Uterus (tissue), 4 donors: ENCODE data around the gene UNC13A. TPM values are rescaled to one million over a fixed set of nuclear protein-coding genes. Genes with fewer than 3 reads are reported as not detected.

ENCODE experiments used
- DNase-seq, 2 donors: peaks; one replicate each; pipeline ENCODE4 v3.0.0-alpha.2; 2019 to 2020
- H3K27ac ChIP-seq, 2 donors: fragments of 200-600 bp; sonication (generic); 1 replicate in 1 of 2; 2 replicates in 1 of 2; pipeline ENCODE4 v1.5.1; 2016 to 2018
- H3K27me3 ChIP-seq, 2 donors: fragments of 200-600 bp; sonication (generic); one replicate each; pipeline ENCODE4 v1.5.1; 2018 to 2019; ENCODE audit warnings: control low read depth in 1 of 2
- H3K36me3 ChIP-seq, 2 donors: fragments of 200-600 bp; sonication (generic); one replicate each; pipeline ENCODE4 v1.5.1; 2019; ENCODE audit warnings: control low read depth in 1 of 2
- H3K4me1 ChIP-seq, 2 donors: fragments of 200-600 bp; sonication (generic); one replicate each; pipeline ENCODE4 v1.5.1; 2018 to 2019; ENCODE audit warnings: control low read depth in 1 of 2
- H3K4me3 ChIP-seq, 2 donors: fragments of 200-600 bp; sonication (generic); 1 replicate in 1 of 2; 2 replicates in 1 of 2; pipeline ENCODE4 v1.5.1; 2018 to 2019; ENCODE audit warnings: mild to moderate bottlenecking in 1 of 2
- H3K9me3 ChIP-seq, 2 donors: fragments of 200-600 bp; sonication (generic); one replicate each; pipeline ENCODE4 v1.5.1; 2019; ENCODE audit warnings: control low read depth in 1 of 2
- CTCF ChIP-seq, 4 experiments: fragments of 200-600 bp in 2 of 4; fragments of 450-650 bp in 2 of 4; sonication (generic) in 2 of 4; IDR thresholded peaks; one replicate each; pipeline ENCODE4 v1.5.1; 2016 to 2019; ENCODE audit warnings: antibody characterized with exemption in 4 of 4, mild to moderate bottlenecking in 2 of 4, moderate library complexity in 1 of 4
- POLR2A ChIP-seq, 2 donors: fragments of 450-650 bp; IDR thresholded peaks; one replicate each; pipeline ENCODE4 v1.6.1; 2016; ENCODE audit warnings: antibody characterized with exemption in 2 of 2, mild to moderate bottlenecking in 1 of 2, moderate library complexity in 1 of 2
- intact Hi-C: fragments of 100-400 bp; cut with DNase I; formaldehyde crosslinking; loops from one replicate; pipeline ENCODE4 v1.15.1; 2023; ENCODE audit warnings: low total_unique reads
- total RNA-seq, 4 donors: library from RNA; depleted of rRNA in 3 of 4; stranded (reverse); fragments of >200 nt in 3 of 4; gene quantifications; one replicate each; pipeline versions ENCODE4 v1.1.0 to v1.2.4, GENCODE V29; 2014 to 2023
- donor health status: DM: yes; HTN: yes; CAD: no.

The UNC13A gene
- total RNA-seq, 4 donors from 2014 or later, result 0.21 to 0.35 (median 0.29) TPM; not detected in 1

- TF ChIP-seq CTCF (IDR thresholded peaks at IDR 0.05), result no peak
- no peaks in the 10 kb centered on the region for H3K4me1 ChIP-seq
- DNase-seq, result no peak
- H3K9me3 ChIP-seq, result no peaks in the 10 kb centered on the region
- no peak overlapping the region for H3K27ac ChIP-seq
- no peak overlapping the region for H3K4me3 ChIP-seq
- intact Hi-C loops, result no loop called here
- no peaks in the 10 kb centered on the region for H3K27me3 ChIP-seq
- H3K36me3 ChIP-seq, result no peaks in the 10 kb centered on the region
These were observed 46.3 kb downstream of the UNC13A start for GRCh38 chr19:17641846-17642245.

- H3K36me3 ChIP-seq, result no peaks in the 10 kb centered on the region
- H3K27me3 ChIP-seq, result no peaks in the 10 kb centered on the region
- no peaks in the 10 kb centered on the region for H3K4me1 ChIP-seq
- no peaks in the 10 kb centered on the region for H3K9me3 ChIP-seq
- no peak overlapping the region for H3K27ac ChIP-seq
- no peak for TF ChIP-seq CTCF (IDR thresholded peaks at IDR 0.05)
- intact Hi-C loops, result no loop called here
- no peak for DNase-seq
- no peak overlapping the region for H3K4me3 ChIP-seq
These were observed 47.0 kb downstream of the UNC13A start for GRCh38 chr19:17641181-17641580.

GRCh38 chr19:17633700-17634099 lies 54.5 kb downstream of the UNC13A start:
- TF ChIP-seq POLR2A (IDR thresholded peaks at IDR 0.05) (no peak), CTCF (IDR thresholded peaks at IDR 0.05) (no peak)
- no peaks in the 10 kb centered on the region for H3K4me1 ChIP-seq
- H3K9me3 ChIP-seq, result no peaks in the 10 kb centered on the region
- no peaks in the 10 kb centered on the region for H3K36me3 ChIP-seq
- H3K4me3 ChIP-seq, result no peak overlapping the region
- intact Hi-C loops, result no loop called here
- no peak for DNase-seq
- H3K27ac ChIP-seq, result no peak overlapping the region
- no peaks in the 10 kb centered on the region for H3K27me3 ChIP-seq

- Histone ChIP-seq H3K4me3 (no peak overlapping the region), H3K4me1 (no peaks in the 10 kb centered on the region), H3K27me3 (no peaks in the 10 kb centered on the region), H3K27ac (no peak overlapping the region), H3K36me3 (no peaks in the 10 kb centered on the region), H3K9me3 (no peaks in the 10 kb centered on the region)
- no peak for DNase-seq
- intact Hi-C loops, result no loop called here
- TF ChIP-seq POLR2A (IDR thresholded peaks at IDR 0.05) (no peak), CTCF (IDR thresholded peaks at IDR 0.05) (no peak)
These were observed 55.6 kb downstream of the UNC13A start for GRCh38 chr19:17632577-17632976.

- Histone ChIP-seq H3K27ac (no peak overlapping the region), H3K9me3 (no peaks in the 10 kb centered on the region), H3K27me3 (no peaks in the 10 kb centered on the region), H3K36me3 (no peaks in the 10 kb centered on the region), H3K4me3 (no peak overlapping the region), H3K4me1 (no peaks in the 10 kb centered on the region)
- intact Hi-C loops, result no loop called here
- no peak for DNase-seq
- TF ChIP-seq POLR2A (IDR thresholded peaks at IDR 0.05), result no peak
- TF ChIP-seq CTCF (IDR thresholded peaks at IDR 0.05), result no peak
These were observed 58.4 kb downstream of the UNC13A start for GRCh38 chr19:17629760-17630159.
